ENCODE results near the gene RANBP3.
"Not testable (repeated sequence)": the region's sequence is repeated elsewhere in the genome, so short reads cannot be mapped to it uniquely, and the experiment has no call there.

RANBP3 gene

DNA sequence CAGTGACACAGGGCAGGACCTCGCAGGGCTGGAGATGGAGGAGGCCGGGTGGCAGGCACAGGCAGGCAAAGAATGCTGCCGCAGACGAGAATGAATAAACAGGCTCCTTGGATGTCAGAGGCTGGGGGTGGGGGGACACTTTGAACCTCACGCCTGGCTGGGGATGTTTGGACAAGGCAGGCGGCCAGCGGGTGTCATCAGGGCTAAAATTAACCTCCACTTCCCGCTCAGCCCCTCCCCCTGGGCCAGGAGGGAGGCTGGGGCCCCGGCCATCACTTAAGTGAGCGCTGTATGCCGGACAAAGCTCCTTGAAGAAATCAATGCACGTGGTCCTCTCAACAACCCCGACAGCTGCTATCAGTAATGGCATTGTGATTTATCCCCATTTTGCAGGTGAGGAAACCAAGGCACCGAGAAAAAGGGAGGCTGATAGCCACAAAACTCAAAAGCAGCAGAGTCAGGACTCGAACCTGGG lies 97.3 kb downstream of the RANBP3 start:
- no peak for DNase-seq

DNA sequence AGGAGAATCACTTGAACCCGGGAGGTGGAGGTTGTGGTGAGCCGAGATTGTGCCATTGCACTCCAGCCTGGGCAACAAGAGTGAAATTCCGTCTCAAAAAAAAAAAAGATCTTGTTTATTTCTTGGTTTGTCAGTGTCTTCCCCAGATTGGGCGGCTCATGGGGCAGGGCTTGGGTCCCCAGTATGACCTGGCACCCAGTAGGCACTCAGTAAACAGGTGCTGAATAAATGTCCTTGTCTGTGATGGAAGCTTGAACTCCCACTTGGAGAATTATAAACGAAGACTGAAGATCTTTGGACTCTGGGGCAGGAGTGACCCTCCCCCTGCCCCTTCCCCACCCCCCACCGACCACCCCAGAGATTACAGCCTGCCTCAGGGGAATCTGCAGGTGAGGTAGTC lies 97.7 kb downstream of the RANBP3 start:
- no peak for DNase-seq

DNA sequence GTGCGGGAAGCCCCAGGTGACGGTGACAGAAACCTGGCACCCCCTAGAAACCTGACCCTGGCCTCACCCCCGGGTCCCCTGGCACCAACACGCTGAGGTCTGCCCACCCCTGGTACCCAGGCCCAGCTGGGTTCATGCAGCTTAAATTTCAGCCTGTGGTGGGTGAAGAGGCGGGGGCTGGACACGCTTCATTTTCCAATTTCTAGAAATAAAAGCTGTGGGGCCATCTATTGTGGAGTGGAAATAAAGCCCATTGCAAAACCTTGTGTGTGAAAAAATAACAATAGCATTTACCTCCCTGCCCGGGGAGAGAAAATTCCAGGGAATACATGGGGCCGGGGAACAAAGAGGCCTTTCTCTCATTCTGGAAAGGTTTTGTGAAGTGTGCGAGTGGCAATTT lies 100.1 kb downstream of the RANBP3 start:
- DNase-seq = no peak

DNA sequence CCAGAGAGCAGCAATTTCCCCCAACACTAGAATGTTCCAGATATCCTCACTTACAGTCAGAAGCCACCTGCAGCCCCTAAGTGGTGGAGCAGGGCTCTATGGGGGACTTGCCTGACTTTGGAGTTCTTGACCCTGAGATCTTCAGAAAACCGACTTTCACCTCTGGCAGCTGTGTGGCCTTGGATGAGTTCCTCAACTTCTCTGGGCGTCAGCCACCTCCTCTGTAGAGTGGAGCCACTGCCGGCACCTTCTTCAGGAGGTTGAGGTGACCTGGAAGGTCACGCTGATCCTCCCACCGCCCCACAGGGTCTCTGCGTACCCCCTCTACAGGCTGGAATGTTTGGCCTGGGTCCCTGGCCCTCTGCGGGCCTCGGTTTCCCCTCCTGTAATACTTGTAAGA lies 100.5 kb downstream of the RANBP3 start:
- DNase-seq = no peak

DNA sequence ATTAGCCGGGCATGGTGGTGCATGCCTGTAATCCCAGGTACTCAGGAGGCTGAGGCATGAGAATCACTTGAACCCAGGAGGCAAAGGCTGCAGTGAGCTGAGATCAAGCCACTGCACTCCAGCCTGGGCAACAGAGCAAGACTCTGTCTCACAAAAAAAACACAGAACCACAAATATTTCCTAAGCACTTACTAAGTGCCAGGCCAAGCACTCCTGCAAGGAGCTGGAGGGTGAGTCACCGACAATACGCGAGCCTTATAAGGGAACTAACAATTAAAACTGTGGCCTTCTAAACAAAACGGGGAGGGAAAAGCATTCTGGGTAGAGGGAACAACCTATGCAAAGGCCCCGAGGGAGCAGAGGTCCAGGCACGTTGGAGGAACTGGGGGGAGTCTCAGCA lies 103.4 kb downstream of the RANBP3 start:
- DNase-seq = not testable (repeated sequence)

DNA sequence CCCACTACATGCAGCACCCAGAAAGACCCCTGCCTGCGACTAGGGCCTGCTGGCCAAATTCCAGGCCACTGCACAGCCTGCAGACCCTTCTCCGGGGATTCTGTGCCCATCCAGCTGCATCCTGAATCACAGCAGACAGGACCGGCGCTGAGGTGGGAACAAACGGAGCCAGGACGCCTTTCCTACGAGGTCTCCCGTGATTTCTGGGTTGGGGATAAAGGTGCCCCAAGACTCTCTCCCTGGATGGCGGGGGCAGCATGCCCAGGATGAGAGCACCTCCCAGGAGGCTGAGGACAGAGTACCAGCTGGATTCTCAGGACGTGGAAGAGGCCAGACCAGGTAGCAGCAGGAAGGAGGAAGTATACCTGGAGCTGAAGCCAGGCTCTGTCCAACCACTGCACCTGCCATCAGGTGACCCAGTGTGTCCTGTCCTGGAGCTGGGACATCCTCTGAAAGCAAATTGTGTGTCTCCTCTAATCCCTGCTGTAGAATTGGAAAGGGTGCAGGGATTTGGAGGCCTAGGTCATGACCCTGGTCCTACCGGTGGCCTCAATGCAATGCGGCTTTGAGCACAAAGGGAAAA lies 104.2 kb downstream of the RANBP3 start:
- DNase-seq = no peak

DNA sequence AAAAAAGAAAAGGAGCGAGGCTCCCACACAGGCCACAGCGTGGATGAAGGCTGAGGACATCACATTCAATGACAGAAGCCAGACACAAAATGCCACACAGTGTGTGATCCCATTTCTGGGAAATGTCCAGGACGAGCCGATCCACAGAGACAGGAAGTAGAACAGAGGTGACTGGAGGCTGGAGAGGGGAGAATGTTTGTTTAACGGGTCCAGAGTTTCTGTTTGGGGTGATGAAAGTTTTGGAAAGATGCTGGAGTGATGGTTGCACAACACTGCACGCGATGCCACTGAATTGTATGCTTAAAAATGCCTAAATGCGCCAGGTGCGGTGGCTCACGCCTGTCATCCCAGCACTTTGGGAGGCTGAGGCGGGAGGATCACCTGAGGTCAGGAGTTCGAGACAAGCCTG lies 107.0 kb downstream of the RANBP3 start:
- no peak for DNase-seq

DNA sequence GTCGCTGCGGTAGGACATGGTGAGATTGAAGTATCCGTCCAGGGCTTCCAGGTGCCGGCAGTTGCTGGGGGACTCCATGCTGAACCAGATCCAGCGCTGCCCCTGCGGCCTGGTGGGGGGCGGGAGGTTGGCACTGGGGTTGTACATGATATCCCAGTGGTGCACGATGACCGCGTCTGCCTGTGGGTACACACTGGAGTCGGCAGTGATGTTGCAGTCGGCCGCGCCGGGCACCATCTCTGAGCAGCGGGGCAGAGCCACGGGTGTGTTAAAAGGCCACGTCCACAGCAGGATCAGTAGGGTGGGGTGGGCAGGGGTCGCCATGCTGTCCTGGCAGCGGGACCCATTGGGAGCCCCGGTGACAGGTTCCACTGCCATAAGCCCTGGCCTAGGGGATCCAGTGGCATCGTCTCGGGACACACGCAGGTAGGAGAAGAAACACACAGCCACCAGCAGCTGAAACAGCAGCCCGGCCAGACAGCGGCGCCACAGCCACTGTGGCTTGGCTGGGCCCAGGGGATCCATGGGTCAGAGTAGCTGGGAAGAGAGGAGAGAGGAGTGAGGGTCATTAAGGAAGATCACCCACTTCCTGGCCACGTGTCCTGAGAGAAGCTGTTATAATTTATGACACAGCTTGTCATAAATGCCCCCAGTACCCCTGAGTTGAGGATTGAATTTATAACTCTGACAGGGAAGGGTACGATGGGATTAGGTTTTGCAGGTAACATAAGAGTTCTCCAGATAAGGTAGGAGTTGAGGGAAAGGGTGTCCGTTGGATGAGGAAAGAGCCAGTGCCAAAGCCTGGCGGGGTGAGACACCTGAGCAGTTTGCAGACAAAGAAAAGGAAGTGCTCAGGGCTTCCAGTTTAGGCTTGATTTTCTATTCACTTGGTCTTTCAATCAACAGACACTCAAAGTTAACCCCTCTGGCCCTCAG lies 110.5 kb downstream of the RANBP3 start:
- DNase-seq = no peak
